GM19238 (cell line): ENCODE results near the gene PARD3.
"Not testable (repeated sequence)": the region's sequence is repeated elsewhere in the genome, so short reads cannot be mapped to it uniquely, and the experiment has no call there.

Source experiments
- DNase-seq: peaks from one replicate; pipeline ENCODE4 v3.0.0; 2011; ENCODE audit warnings: low spot score; ENCODE audit not compliant: insufficient read length

The PARD3 gene

GRCh38 chr10:34089253-34089652, 725.8 kb downstream of the PARD3 start:
- DNase-seq, result no peak

DNA sequence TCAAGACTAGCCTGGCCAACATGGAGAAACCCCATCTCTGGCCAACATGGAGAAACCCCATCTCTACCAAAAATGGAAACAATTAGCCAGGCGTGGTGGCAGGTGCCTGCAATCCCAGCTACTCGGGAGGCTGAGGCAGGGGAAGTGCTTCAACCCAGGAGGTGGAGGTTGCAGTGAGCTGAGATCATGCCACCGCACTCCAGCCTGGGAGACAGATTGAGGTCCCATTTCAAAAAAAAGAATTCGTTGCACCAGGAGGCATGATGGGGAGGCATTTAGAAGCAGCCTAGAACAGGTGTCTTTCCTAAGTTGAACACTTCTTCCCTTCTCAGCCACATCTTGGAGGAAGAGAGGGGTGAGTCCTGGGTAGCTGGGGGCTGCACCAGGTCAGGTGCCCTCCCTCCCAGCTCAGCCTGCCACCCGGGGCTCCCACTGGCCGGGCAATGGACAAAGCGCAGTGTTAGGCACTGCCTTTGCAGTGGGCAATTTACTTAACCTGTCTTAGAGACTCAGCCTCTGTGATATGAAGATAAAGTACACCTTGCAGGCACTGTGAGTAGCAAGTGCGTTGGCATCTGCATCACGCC, 726.8 kb downstream of the PARD3 start:
- DNase-seq, result no peak

GRCh38 chr10:34087095-34087418, 728.0 kb downstream of the PARD3 start:
- no peak for DNase-seq

GRCh38 chr10:34083567-34083966, 731.5 kb downstream of the PARD3 start:
- DNase-seq, result no peak

GRCh38 chr10:34081948-34082347, 733.1 kb downstream of the PARD3 start:
- no peak for DNase-seq

DNA sequence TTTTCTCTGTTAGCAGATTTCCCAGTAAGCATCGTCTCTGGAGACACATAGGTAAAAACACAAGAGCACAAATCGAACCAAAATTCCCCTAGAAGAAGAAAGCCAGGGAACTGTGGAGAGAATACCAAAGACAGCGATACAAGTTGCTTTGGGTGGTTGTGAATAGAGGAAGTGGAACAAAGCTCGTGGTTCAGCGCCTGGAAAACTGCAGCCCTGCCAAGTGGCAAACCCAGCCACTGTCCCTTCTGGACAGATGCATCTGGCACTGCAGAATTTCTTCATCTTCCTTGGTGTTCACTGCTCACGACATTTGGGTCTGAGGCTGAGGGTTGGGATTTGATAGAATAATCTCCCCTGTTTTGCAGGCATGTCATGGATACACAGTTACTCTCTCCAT, 733.8 kb downstream of the PARD3 start:
- DNase-seq, result no peak

DNA sequence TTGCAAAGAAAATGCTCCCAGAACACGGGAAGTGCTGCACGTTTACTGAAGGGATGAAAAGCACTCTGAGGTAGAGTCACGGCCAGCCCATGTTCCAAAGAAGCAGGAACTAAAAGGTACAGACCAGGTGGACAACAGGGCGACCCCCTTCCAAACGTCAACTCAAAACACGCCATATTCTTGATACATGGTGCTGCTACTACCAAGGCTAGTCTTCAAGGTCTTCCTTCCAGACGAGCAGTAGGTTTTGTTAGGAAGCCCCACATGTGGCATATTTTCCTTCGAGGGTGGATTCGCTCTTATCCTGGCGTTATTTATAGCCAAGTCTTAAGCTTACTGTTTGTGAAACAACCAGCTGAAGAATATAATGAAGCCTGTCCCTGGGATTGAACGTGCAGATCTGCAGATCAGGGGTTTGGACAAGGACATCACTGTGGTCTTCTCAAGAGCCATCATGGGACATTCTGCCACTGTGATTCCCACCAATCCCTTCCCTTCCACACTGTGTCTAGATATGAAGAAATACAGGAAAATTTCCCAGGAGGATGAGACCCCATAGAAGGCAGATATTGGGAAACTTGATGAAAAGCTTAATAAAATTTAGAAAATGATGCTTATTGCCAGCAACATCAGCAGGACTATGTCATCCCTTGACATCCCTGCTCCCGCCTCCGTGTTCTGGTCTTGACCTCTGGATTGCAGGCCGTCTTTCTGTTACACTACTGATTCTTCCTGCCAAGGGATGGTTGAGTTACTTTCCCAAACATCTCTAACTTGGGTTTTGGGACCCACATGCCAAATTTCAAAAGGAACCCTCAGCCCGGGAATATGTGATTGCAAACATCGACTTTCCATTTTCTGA, 734.4 kb downstream of the PARD3 start:
- no peak for DNase-seq

- no peak for DNase-seq
Observed at GRCh38 chr10:34079702-34080484, 735.2 kb downstream of the PARD3 start.

DNA sequence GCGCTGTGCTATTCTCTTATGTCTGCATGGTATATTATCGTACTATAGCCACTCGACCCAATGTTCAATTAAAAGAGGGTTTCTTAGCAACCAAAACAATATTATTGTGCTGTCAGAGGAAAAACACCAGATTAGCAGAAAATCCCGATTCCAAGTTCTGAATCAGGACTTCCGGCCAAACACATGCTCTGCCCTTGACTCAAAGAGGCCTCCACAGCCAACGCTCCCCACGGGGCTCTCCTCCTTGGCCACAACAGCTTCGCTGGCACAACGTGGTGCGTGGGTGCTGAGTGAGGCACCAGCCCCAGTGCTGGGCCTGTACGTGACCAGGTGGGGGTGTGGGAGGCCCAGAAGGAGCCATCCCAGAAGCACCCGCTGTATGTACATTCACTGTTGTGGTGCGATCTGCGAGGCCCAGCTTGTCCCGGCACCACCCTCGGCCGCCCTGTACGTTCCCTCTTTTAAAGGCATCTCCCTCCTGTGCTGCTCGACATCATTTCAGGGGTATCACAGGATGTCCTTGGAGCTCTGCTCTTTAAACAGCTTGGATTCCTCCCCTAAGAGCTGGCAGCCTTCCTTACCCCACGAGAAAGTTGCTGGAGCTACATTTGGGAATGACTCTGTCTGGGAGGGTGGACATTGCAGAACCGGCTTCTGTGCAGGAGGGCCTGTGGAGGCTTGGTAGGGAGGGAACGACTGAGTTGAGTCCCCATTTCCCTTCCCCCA, 736.2 kb downstream of the PARD3 start:
- no peak for DNase-seq

GRCh38 chr10:34078017-34078744, 736.9 kb downstream of the PARD3 start:
- DNase-seq, result no peak

- no peak for DNase-seq
Observed at GRCh38 chr10:34076443-34076842, 738.7 kb downstream of the PARD3 start.

DNA sequence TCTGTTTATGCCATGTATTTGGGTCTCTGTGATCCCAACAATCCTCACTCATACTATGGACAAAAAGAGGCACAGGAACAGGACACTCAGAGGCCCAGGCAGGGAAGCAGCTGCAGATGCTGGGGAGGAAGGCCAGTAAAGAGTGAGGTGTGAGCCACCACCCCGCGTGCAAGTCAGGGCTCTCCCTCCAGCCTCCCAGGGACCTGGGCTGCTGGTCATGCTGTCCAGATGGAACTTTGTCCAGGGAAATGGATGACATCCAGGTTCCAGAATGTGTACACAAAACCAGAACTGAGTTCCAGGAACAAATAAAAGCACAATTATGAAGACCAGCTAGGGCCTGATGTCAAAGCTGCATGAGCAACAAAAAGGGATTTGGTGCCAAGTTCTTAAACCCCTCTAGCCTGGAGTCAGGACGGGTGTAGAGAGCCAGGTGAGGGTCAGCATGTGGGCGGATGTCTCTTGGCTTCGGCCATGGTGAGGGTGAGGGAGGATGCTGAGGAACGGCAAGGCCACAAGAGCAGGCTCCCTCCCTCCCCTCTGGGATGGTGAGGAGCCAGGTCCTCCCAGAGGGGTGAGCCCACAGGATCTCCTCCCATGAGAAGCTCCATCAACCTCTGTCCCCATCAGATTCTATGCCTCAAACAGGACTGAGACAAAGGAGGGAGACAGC, 739.7 kb downstream of the PARD3 start:
- DNase-seq, result no peak

DNA sequence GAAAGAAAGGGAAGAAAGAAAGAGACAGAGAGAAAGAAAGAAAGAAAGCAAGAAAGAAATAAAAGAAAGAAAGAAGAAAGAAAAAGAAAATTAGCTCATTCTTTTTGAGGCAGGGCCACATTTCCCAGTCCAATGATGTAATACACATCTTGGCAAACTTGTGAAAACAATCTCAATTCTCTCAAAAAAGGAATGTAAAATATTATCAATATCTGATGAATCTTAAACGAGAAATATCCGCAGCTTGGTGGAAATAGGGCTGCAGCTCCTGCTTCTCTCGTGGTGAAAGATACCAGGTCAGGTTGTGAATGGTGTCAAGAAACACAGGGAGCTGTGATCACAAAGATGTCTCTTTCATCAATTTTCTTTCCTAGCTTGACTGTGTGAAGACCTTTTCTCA, 741.0 kb downstream of the PARD3 start:
- no peak for DNase-seq

DNA sequence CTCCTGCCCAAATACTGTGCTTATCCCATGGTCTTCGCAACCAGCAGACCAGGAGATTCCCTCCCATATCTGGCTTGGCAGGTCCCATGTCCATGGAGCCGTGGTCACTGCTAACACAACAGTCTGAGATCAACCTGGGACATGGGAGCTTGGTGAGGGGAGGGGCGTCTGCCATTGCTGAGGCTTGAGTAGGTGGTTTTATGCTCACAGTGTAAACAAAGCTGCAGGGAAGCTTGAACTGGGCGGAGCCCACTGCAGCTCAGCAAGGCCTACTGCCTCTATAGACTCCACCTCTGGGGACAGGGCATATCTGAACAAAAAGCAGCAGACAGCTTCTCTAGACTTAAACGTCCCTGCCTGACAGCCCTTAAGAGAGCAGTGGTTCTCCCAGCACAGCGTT, 747.4 kb downstream of the PARD3 start:
- not testable (repeated sequence) for DNase-seq

DNA sequence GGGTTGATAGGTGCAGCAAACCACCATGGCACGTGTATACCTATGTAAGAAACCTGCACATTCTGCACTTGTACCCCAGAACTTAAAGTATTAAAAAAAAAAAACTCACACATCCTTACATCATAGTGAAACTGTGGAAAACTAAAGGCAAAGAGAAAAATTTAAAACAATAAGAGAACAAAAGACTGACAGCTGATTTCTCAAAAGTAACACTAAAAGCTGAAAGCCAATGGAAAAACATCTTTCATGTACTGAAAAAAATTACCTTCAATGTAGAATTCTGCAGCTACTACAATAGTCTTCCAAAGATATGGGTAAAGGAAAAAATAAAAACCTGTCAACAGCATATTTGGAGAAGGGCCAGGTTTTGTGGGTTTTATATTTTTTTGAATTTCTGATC, 751.5 kb downstream of the PARD3 start:
- DNase-seq, result no peak

- no peak for DNase-seq
Observed at GRCh38 chr10:34061841-34062240, 753.3 kb downstream of the PARD3 start.
